ACC112 (cell line): ENCODE data around the gene C16orf89.
"Not testable (repeated sequence)": the region's sequence is repeated elsewhere in the genome, so short reads cannot be mapped to it uniquely, and the experiment has no call there.

Experiments
- H2AFZ ChIP-seq: fragments of 200-600 bp; sonication (generic); one replicate; pipeline ENCODE4 v1.6.0; 2017; ENCODE audit warnings: antibody characterized with exemption, low read length; ENCODE audit not compliant: unreplicated experiment
- H3K27ac ChIP-seq: fragments of 200-600 bp; sonication (generic); 2 replicates; pipeline ENCODE4 v1.5.1; 2014; ENCODE audit warnings: low read depth, mild to moderate bottlenecking, antibody characterized with exemption, low read length, moderate library complexity
- H3K27me3 ChIP-seq: fragments of 200-600 bp; sonication (generic); 2 replicates; pipeline ENCODE4 v1.6.1; 2014; ENCODE audit warnings: mild to moderate bottlenecking, antibody characterized with exemption, low read length, moderate library complexity, mixed read lengths; ENCODE audit not compliant: insufficient read depth
- H3K36me3 ChIP-seq: fragments of 200-600 bp; sonication (generic); 2 replicates; pipeline ENCODE4 v1.6.1; 2016; ENCODE audit warnings: mild to moderate bottlenecking, antibody characterized with exemption, low read length, moderate library complexity, mixed read lengths; ENCODE audit not compliant: insufficient read depth
- H3K4me1 ChIP-seq: fragments of 200-600 bp; sonication (generic); one replicate; pipeline ENCODE4 v1.6.1; 2016; ENCODE audit warnings: low read length, mixed read lengths; ENCODE audit not compliant: insufficient read depth, unreplicated experiment, control insufficient read depth
- H3K4me3 ChIP-seq: fragments of 200-600 bp; sonication (generic); 2 replicates; pipeline ENCODE4 v1.5.1; 2014; ENCODE audit warnings: mild to moderate bottlenecking, low read depth, low read length
- H3K79me2 ChIP-seq: fragments of 200-600 bp; sonication (generic); one replicate; pipeline ENCODE4 v1.6.0; 2016; ENCODE audit warnings: low read length; ENCODE audit not compliant: control insufficient read depth, unreplicated experiment, insufficient read depth

The C16orf89 gene, protein sequence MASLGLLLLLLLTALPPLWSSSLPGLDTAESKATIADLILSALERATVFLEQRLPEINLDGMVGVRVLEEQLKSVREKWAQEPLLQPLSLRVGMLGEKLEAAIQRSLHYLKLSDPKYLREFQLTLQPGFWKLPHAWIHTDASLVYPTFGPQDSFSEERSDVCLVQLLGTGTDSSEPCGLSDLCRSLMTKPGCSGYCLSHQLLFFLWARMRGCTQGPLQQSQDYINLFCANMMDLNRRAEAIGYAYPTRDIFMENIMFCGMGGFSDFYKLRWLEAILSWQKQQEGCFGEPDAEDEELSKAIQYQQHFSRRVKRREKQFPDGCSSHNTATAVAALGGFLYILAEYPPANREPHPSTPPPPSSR

GRCh38 chr16:5065813-5066212, at the start of gene C16orf89:
Gene C16orf89 (minus strand): TSS chr16:5065956. CDS start chr16:5065908, 48 bp downstream.
- Histone ChIP-seq H3K36me3 (no peaks in the 10 kb centered on the region), H3K4me3 (no peak within 1 kb of the TSS), H3K4me1 (no peaks in the 10 kb centered on the region), H2AFZ (no peak within 1 kb of the TSS), H3K27ac (no peak within 1 kb of the TSS), H3K27me3 (peaks cover 21% of the 10 kb centered on the region; the same call in 1 of the 2 replicates), H3K79me2 (no peaks in the 10 kb centered on the region)

GRCh38 chr16:5110933-5111332, 45.2 kb upstream of the C16orf89 start:
- H3K27me3 ChIP-seq, H3K27ac ChIP-seq, H3K36me3 ChIP-seq, H2AFZ ChIP-seq, H3K4me1 ChIP-seq, H3K4me3 ChIP-seq, H3K79me2 ChIP-seq: not testable (repeated sequence)

- Histone ChIP-seq H3K27ac (no peak overlapping the region), H2AFZ (no peak overlapping the region), H3K4me1 (no peaks in the 10 kb centered on the region), H3K27me3 (no peaks in the 10 kb centered on the region), H3K36me3 (no peaks in the 10 kb centered on the region), H3K4me3 (no peak overlapping the region), H3K79me2 (no peaks in the 10 kb centered on the region)
Measured at GRCh38 chr16:5108505-5109158, 42.9 kb upstream of the C16orf89 start.

DNA sequence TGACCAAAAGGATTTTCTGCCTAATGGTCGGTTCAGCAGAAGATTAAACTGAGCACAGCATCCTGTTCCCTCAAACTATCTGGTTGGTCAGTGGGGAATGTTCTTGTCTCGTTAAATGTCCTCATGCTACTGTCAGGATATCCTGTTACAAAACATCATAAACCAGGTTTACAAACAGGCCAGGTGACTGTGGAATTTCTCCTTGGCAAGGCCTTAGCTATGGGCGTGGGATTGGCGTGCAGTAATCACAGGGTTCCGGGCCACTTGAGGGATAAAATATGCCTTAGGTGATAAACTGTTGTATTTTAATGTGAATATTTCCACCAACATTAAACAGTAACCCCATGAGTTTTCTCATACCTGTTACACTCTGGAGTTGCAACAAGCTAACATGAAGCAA, 39.3 kb upstream of the C16orf89 start:
- H3K4me3 ChIP-seq, H3K4me1 ChIP-seq, H3K27me3 ChIP-seq, H3K27ac ChIP-seq, H3K36me3 ChIP-seq, H2AFZ ChIP-seq, H3K79me2 ChIP-seq: not testable (repeated sequence)

DNA sequence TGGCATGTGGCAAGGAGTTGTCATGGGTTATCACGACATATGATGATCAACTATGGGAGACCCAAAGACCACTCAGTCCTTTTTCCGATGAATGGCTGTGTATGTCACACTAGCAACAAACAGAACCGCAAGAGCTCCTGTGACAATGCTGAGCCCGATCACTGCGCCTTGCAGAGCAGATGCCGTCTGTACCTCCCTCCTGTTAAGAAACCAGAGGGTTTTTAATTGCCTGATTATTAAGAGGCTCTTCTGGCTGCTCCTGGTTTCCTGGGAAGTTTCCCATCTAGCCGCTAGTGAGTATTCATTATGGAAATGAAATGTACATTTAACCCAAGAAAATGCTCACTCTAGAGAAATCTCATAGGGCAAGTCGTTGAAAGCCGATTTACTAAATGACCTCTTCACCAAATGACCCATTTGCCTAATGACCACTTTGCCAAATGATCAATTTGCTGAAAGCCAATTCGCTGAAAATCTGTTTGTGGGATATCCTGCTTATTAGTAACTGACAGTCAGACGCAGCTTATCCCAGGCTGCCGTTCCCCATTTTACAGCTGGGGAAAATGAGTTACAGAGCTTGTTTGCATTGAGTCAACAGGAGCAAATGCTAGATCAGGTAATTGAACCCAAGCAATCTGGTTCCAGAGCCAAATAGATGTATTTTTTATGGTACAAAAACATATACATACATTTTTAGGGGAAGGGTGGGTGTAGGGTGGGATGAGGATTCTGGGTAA, 37.7 kb upstream of the C16orf89 start:
- not testable (repeated sequence) for H3K4me1 ChIP-seq, H3K4me3 ChIP-seq, H3K27me3 ChIP-seq, H2AFZ ChIP-seq, H3K79me2 ChIP-seq, H3K27ac ChIP-seq, H3K36me3 ChIP-seq

- not testable (repeated sequence) for H3K4me3 ChIP-seq
Measured at GRCh38 chr16:5099174-5099573, 33.4 kb upstream of the C16orf89 start.

GRCh38 chr16:5098221-5099159, 32.7 kb upstream of the C16orf89 start:
- H2AFZ ChIP-seq = peak overlapping the region; percentile 85
- not testable (repeated sequence) for H3K4me1 ChIP-seq, H3K27me3 ChIP-seq, H3K27ac ChIP-seq, H3K79me2 ChIP-seq, H3K36me3 ChIP-seq
- peak overlapping the region; percentile 77 for H3K4me3 ChIP-seq

More at GRCh38 chr16:5099174-5099573, 33.4 kb upstream of the C16orf89 start:
- H2AFZ ChIP-seq, H3K79me2 ChIP-seq, H3K4me1 ChIP-seq, H3K36me3 ChIP-seq, H3K27ac ChIP-seq, H3K27me3 ChIP-seq: not testable (repeated sequence)

GRCh38 chr16:5097470-5098220, 31.9 kb upstream of the C16orf89 start, which contains the start of gene EEF2KMT:
Gene EEF2KMT (minus strand): TSS chr16:5097795. CDS start chr16:5097739, 56 bp downstream.
- Histone ChIP-seq H3K27ac (peak within 1 kb of the TSS; percentile 58; the same call in 1 of the 2 replicates), H2AFZ (peak within 1 kb of the TSS; percentile 86), H3K4me3 (peak within 1 kb of the TSS; percentile 93)
- not testable (repeated sequence) for H3K4me1 ChIP-seq, H3K27me3 ChIP-seq, H3K79me2 ChIP-seq, H3K36me3 ChIP-seq

- Histone ChIP-seq H3K4me3 (peak overlapping the region; percentile 93), H2AFZ (peak overlapping the region; percentile 86)
- not testable (repeated sequence) for H3K36me3 ChIP-seq, H3K27ac ChIP-seq, H3K4me1 ChIP-seq, H3K27me3 ChIP-seq, H3K79me2 ChIP-seq
Measured at GRCh38 chr16:5097061-5097469, 31.3 kb upstream of the C16orf89 start.
